G401.6 (cell line): Measurements from ENCODE around the gene MYRIP.

Experiments
- FAIRE-seq: peaks from 2 replicates; lab custom pipeline; 2012; peaks lifted over from hg19 to GRCh38; lab: Jason Lieb, UNC

MYRIP gene

DNA sequence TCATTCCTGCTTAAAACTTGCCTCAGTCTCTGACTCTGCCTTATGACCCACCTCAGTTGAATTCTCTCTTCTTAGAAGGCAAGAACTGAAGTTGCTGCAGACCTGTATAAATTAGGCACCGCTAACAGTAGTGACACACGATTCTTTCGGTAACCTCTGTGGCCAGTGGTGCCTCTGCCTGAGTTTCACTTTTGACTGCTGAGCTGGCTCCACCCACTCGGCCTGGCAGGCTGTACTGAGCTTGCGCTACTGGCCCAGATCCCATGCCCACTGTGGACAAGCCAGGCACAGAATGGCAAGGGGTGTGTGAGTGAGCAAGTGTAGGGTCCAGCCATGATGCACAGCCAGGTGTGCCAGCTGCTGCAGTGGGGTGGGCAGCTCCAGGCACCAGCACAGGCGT, 481.0 kb downstream of the MYRIP start:
- FAIRE-seq = no peak

DNA sequence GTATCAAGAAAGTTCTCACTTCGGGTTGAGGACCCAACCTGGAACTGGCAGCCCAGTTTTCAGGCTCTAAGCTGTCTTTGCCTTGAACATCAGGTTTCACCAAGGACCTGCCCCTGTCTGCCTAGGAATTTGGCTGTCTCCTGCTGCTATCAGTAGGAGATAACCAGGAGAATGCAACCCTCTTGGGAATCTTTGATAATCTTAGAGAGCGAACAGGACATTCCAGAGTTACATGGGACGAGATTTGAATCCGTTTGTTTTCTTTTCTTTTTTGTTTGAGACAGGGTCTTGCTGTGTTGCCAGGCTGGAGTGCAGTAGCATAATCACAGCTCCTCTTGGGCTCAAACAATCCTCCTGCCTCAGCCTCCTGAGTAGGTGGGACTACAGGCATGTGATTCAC, 482.1 kb downstream of the MYRIP start:
- FAIRE-seq = no peak

- FAIRE-seq = no peak
Measured at GRCh38 chr3:40292637-40293349, 483.4 kb downstream of the MYRIP start.

- FAIRE-seq = no peak
Measured at GRCh38 chr3:40294434-40294833, 485.0 kb downstream of the MYRIP start.

- no peak for FAIRE-seq
Measured at GRCh38 chr3:40298075-40298474, 488.7 kb downstream of the MYRIP start.

- FAIRE-seq = no peak
Measured at GRCh38 chr3:40299130-40299720, 489.8 kb downstream of the MYRIP start.

DNA sequence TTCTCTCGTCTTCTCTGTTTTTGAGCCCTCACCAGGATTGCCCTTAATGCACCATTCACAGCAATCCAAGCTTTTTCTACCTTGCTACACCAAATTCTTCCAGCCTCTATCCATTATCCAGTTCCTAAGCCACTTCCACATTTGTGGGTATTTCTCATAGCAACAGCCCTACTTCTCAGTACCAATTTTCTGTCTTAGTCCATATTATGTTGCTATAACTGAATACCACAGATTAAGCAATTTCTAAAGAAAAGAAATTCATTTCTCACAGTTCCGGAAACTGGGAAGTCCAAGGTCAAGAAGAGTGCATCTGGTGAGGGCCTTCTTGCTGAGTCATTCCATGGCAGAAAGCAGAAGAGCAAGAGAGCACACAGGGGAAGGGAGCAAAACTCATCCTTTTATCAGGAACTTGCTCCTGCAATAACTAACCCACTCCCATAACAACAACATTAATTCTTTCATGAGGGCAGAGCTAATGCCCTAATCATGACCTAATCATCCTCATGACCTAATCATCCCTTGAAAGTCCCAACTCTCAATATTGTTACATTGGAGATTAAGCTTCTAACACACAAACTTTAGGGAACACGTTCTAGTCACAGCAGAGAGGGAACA, 490.4 kb downstream of the MYRIP start:
- FAIRE-seq = no peak

DNA sequence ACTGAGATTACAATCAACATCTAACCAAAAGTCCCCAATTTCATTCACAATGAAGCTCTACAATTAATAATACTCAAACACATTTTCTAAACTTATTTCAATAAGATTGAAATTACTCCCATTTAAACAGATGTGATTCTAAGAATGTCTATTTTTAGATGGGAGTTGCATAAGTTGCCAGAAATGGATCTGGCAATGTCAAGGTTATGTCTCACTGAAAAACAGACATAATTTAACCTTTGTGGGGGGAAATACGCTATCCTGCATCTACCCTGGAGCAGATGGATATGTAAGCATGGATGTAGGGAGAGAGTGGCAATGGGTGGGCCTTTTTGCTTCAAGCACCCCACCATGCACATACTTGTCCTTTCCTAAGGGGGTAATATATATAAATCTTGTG, 493.4 kb downstream of the MYRIP start:
- no peak for FAIRE-seq

DNA sequence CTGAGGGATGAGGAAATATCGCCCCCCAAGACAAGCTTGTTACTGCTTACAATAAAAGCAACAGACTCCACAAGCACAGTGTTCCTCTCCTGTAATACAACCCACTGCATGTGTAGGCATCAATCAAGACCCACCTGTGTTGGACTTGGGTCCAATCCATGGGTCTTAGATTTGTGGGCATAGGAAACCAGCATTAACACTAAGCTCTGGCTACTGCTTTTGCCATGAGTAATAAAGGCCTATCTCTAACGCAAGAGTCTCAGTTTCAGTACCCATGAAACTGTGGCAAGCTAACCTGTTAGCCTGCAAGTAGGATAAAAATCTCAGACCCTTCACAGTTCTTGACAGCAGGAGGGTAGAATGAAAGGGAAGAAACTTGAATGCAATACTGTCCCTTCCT, 494.9 kb downstream of the MYRIP start:
- FAIRE-seq = no peak

GRCh38 chr3:40306336-40306735, 496.9 kb downstream of the MYRIP start:
- FAIRE-seq = no peak

GRCh38 chr3:40307176-40307575, 497.8 kb downstream of the MYRIP start:
- FAIRE-seq = no peak

DNA sequence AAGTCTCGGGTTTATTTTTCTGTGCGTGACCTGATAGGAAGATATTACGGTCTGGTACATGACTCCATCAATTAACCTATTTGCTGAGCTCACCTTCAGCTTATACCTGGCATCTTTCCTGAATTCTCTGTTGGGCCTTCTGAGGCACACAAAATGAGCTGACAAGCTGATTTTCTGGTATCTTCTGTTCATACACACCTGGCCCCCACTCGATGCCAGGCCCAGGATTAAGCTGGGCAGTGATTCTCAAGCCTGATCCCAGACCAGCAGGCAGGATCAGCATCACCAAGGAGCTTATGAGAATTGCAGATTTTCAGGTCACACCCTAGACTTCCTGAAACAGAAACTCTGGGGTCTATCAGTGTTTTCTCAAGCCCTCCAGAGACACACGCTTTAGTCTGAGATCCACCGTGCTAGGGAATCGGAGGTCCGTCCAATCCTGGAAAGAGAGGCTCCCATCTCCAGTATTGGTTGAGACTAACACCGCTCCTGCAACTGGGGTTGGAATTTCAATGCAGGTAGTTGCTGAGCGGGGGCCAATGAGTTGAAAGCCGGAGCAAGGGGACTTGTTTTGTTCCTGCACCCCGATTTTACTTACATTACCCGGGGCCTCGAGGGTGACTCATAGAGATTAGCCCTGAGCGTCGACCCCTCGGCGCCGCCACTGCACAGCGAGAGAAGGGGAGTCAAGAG, 499.5 kb downstream of the MYRIP start:
- FAIRE-seq = no peak

GRCh38 chr3:40309418-40309924, 500.1 kb downstream of the MYRIP start, which contains the start of gene EIF1B:
EIF1B (plus strand) TSS chr3:40309707; CDS start chr3:40309942, 235 bp downstream.
- peak; percentile 97 for FAIRE-seq
